LHCN-M2 (cell line): ENCODE results near the gene ADD1. TPM values are rescaled to one million over a fixed set of nuclear protein-coding genes. Genes with fewer than 3 reads are reported as not detected.

Source experiments
- DNase-seq: peaks from one replicate; pipeline ENCODE4 v3.0.0-alpha.2; 2012; ENCODE audit warnings: low read depth
- total RNA-seq: library from RNA; depleted of rRNA; stranded (reverse); fragments of >200 nt; gene quantifications from 2 replicates; pipeline ENCODE4 v1.2.3, GENCODE V29; 2014

The ADD1 gene
- total RNA-seq, 1 experiment from 2014 or later: 142 TPM

DNA sequence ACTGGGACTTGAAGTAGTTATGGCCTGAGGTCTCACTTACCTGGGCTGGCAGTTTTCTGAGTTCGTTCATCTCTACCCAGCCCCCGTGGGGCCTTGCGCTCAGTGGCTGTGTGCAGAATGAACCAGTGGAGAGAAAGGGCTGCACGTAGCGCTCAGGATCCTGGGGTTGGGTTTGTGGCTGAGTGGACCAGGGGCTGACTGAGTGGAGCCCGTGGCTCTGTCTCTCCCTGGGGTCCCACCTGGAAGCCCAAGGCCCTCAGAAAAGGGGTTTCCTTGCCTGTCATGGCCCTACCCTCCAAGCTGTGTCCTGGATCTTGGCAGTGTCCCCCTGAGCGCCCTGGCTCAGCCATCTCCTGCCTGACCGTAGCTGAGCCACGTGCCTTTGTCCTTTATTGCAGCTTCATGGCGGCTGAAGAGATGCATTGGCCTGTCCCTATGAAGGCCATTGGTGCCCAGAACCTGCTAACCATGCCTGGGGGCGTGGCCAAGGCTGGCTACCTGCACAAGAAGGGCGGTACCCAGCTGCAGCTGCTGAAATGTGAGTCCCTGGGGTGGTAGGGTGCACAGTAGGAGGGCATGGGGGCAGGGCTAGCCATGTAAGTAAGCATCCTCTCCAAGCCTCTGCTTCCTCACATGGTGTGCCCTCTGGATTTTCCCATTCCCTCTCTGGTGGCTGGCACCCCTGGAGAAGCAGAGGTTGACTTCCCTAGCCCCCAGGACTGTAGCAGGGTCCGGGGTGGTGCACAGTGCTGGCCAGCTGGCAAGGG is 23.2 kb upstream of the ADD1 start:
- DNase-seq: no peak

- no peak for DNase-seq
These were observed 21.0 kb upstream of the ADD1 start for GRCh38 chr4:2822461-2823300.

DNA sequence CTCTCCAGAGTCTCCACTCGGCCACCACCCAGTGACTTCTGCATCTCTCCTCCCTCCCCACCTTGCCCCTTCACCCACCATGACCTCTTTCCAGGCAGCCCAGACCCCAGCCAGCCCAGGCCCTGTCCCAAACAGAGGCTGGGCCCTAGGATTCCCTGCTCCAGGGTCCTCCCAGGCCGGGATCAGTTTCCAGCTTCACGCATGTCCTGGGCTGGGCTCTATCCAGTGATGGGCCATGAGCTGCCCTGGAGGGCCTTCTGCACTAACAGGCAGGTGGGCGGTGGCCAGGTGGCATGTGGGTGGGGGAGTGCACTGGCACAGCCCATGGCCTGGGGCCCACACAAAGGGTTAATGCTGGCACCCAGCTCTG is 20.4 kb upstream of the ADD1 start:
- DNase-seq: no peak

GRCh38 chr4:2823671-2824328 is 19.8 kb upstream of the ADD1 start:
- DNase-seq: no peak

GRCh38 chr4:2824329-2824835 is 19.3 kb upstream of the ADD1 start:
- no peak for DNase-seq

DNA sequence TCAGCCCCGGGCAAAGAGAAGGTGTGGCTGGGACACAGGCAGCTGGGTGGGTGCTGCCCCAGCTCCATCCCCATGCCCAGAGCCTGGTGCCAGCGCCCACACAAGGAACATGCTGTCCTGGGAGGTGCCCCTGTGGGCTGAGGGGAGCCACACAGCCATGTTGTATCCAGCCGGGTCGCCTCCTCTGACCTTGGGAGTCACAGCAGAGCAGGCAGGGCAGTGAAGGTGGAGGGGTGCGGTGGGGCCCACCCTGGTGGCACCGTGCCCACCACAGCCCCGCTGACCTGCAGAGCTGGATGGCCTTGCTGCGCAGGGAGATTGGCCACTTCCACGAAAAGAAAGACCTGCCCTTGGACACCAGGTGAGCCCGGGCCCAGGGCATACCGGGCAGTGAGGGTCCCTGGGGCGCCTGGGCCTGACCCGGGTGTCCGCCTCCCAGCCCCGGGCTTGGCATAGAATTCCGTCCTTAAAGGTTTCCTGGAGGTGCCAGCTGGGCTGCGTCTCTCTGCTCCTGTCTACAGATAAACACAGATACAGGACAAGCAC is 18.7 kb upstream of the ADD1 start:
- no peak for DNase-seq

- DNase-seq: no peak
These were observed 17.9 kb upstream of the ADD1 start for GRCh38 chr4:2825740-2826139.

DNA sequence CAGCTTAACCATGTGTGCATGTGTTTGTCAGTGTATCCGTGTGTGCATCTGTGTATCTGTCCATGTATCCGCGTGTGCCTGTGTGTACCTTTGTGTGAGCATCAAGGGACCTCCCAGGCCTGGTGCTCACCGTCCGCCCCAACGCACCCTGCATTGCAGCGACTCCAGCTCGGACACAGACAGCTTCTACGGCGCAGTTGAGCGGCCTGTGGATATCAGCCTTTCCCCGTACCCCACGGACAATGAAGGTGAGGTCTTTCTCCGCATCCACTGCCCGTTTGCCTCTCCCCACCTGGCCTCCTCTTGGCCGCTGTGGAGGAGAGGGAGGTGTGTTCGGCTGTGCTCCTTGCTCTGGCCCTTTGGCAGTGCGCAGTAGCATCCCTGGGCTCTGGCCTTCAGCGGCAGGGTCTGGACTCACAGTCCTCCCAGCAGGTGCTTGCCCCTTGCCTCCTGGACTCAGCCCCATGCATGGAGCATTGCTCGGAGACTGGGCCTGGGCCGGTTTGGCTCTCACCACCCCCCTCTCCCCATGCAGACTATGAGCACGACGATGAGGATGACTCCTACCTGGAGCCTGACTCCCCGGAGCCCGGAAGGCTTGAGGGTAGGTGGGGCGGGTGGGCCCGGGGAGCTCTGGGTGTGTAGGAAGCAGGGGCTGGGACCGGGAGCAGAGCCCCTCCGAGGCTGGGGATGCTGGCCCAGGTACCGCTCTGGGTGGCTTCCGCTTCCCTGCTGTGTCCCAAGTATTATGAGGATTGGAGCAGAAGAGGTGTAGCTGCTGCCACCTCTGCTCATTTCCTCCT is 16.4 kb upstream of the ADD1 start:
- DNase-seq: no peak

GRCh38 chr4:2827874-2828751 is 15.5 kb upstream of the ADD1 start:
- DNase-seq: no peak

GRCh38 chr4:2828758-2829181 is 14.9 kb upstream of the ADD1 start:
- no peak for DNase-seq

GRCh38 chr4:2829321-2829932 is 14.2 kb upstream of the ADD1 start:
- no peak for DNase-seq

GRCh38 chr4:2829933-2830451 is 13.7 kb upstream of the ADD1 start:
- DNase-seq: no peak

GRCh38 chr4:2830632-2831610 is 12.7 kb upstream of the ADD1 start:
- no peak for DNase-seq

- DNase-seq: no peak
These were observed 11.9 kb upstream of the ADD1 start for GRCh38 chr4:2831611-2832308.

GRCh38 chr4:2832309-2832980 is 11.2 kb upstream of the ADD1 start:
- DNase-seq: no peak

- no peak for DNase-seq
These were observed 10.5 kb upstream of the ADD1 start for GRCh38 chr4:2832981-2833670.
